Measurements from ENCODE around the gene TRIM67. TPM values are rescaled to one million over a fixed set of nuclear protein-coding genes. Genes with fewer than 3 reads are reported as not detected.

TRIM67 gene
- total and polyA plus RNA-seq, 10 donors = under 0.01 to 0.06 (median under 0.01) TPM; not detected in 7

DNA sequence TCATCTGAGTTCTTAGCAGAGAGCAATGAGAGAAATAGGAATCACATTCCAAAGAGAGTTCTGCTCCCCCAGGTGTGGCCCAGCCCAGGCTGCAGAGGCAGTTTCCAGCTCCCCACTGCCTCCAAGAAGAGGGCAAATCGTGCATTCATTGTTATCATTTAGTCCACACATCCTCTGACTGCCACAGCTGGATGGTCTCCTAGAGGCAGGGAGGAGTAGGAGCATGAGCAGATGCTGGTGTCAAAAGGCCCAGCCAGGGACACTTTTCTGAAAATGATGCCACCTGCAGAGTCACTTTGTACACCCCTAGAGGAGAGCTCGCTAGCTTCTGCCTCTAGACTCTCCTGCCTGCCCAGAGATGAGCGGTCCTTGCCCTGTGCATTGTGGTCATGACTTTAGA lies 45.6 kb downstream of the TRIM67 start:
- H3K4me1 ChIP-seq = peaks cover 7 to 14% (median 10%) of the 10 kb centered on the region in 6 donors
- no peak overlapping the region for H3K4me3 ChIP-seq
- no peaks in the 10 kb centered on the region for H3K36me3 ChIP-seq
- H3K27ac ChIP-seq = no peak overlapping the region
- TF ChIP-seq POLR2A (IDR thresholded peaks at IDR 0.05) (no peak), POLR2AphosphoS5 (IDR thresholded peaks at IDR 0.05) (no peak), CTCF (IDR thresholded peaks at IDR 0.05 in 8 of 11, conservative IDR thresholded peaks at IDR 0.05 in 3 of 11) (no peak)
- no peaks in the 10 kb centered on the region for H3K27me3 ChIP-seq (replicated peaks in 1 of 7)
- no peaks in the 10 kb centered on the region for H3K9me3 ChIP-seq
- DNase-seq = no peak
- intact Hi-C loops (cut with DNase I; ENCODE audit: low total_unique reads) = no loop called here
- WGBS, 5 donors = 65 to 81% (median 73%) methylated on average over 2 to 3 of the region's 3 CpGs

DNA sequence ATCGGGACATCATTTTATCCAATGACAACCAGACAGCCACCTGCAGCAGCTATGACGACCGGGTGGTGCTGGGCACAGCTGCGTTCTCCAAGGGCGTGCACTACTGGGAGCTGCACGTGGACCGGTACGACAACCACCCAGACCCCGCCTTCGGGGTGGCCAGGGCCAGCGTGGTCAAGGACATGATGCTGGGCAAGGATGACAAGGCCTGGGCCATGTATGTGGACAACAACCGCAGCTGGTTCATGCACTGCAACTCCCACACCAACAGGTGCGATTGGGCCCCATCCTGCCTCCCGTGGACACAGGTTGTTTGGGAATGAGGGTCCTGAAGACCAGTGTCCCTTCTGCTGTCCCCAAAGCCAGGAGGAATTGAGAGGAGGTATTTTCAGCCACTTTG lies 47.1 kb downstream of the TRIM67 start:
- intact Hi-C loops (cut with DNase I; ENCODE audit: low total_unique reads) = loop anchor here (2.0 kb wide), 1 partner anchor 290 kb away; no protein-coding TSS in a partner anchor
- H3K27me3 ChIP-seq (replicated peaks in 1 of 7) = no peaks in the 10 kb centered on the region
- H3K27ac ChIP-seq = no peak overlapping the region
- peak; percentile 68 for DNase-seq
- TF ChIP-seq CTCF (IDR thresholded peaks at IDR 0.05 in 8 of 11, conservative IDR thresholded peaks at IDR 0.05 in 3 of 11) (no peak), POLR2A (IDR thresholded peaks at IDR 0.05) (no peak), POLR2AphosphoS5 (IDR thresholded peaks at IDR 0.05) (no peak)
- no peak overlapping the region for H3K4me3 ChIP-seq
- H3K36me3 ChIP-seq = no peaks in the 10 kb centered on the region
- WGBS, 5 donors = 85 to 94% (median 92%) methylated on average over 8 to 14 of the region's 14 CpGs
- H3K4me1 ChIP-seq = peaks cover 7 to 14% (median 10%) of the 10 kb centered on the region in 6 donors
- no peaks in the 10 kb centered on the region for H3K9me3 ChIP-seq

DNA sequence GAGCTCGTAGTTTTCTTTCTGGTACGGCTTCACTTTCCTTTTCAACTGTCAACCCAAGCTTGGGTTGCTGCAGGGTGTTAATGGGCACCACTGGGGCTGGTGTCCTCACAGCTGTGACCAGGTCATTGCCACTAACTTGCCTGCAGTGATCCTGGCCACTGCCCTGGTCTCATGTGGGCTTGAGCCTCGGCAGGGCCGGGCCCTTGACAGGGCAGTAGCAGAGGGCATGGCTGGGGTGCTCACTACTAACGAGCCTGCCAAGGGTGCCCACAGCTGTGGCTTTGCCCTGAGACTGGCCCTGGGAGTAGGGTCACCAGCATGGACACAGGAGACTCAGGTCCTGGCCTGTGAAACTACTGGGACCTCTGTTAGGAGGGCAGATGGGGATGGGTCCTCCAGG lies 47.7 kb downstream of the TRIM67 start:
- H3K27ac ChIP-seq = no peak overlapping the region
- no peak for DNase-seq
- no peaks in the 10 kb centered on the region for H3K27me3 ChIP-seq (replicated peaks in 1 of 7)
- intact Hi-C loops (cut with DNase I; ENCODE audit: low total_unique reads) = loop anchor here (2.0 kb wide), 1 partner anchor 291 kb away; no protein-coding TSS in a partner anchor
- H3K4me1 ChIP-seq = peaks cover 7 to 14% (median 10%) of the 10 kb centered on the region in 6 donors
- TF ChIP-seq POLR2A (IDR thresholded peaks at IDR 0.05) (no peak), POLR2AphosphoS5 (IDR thresholded peaks at IDR 0.05) (no peak), CTCF (IDR thresholded peaks at IDR 0.05 in 8 of 11, conservative IDR thresholded peaks at IDR 0.05 in 3 of 11) (no peak)
- 72 to 100% (median 89%) methylated on average over 3 to 5 of the region's 5 CpGs for WGBS, 5 donors
- H3K4me3 ChIP-seq = no peak overlapping the region
- H3K36me3 ChIP-seq = no peaks in the 10 kb centered on the region
- no peaks in the 10 kb centered on the region for H3K9me3 ChIP-seq

DNA sequence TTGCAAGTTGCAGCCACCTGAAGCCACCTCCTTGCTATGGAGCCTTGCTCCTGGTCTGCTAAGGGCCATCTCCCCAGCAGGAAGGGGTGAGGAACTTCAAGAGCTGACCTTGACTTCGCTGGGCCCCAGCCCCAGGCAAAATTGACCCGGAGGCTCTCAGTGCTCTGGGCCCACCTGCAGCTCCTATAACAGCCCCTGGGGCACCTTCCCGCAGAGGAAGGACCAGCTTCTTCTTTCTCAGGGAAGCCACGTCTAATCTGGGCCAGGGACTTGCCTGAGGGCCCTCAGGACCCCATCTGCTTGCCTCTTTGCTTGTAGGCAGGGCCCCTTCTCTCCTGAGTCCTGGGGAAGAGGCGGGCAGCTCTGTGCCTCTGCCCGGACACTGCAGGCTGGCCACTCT lies 48.3 kb downstream of the TRIM67 start:
- Histone ChIP-seq H3K36me3 (no peaks in the 10 kb centered on the region), H3K27ac (no peak overlapping the region), H3K9me3 (no peaks in the 10 kb centered on the region), H3K4me1 (peaks cover 9 to 20% (median 14%) of the 10 kb centered on the region in 6 donors), H3K27me3 (replicated peaks in 1 of 7) (no peaks in the 10 kb centered on the region), H3K4me3 (no peak overlapping the region)
- TF ChIP-seq POLR2A (IDR thresholded peaks at IDR 0.05) (no peak), POLR2AphosphoS5 (IDR thresholded peaks at IDR 0.05) (no peak), CTCF (IDR thresholded peaks at IDR 0.05 in 8 of 11, conservative IDR thresholded peaks at IDR 0.05 in 3 of 11) (no peak)
- no peak for DNase-seq
- intact Hi-C loops (cut with DNase I; ENCODE audit: low total_unique reads) = no loop called here
- 72 to 90% (median 84%) methylated on average over 5 to 6 of the region's 6 CpGs for WGBS, 5 donors
